NT2/D1 (cell line): ENCODE data around the gene EFTUD2.

Experiments
- SUZ12 ChIP-seq: IDR thresholded peaks from 2 replicates; pipeline ENCODE4 v1.6.1; 2011; ENCODE audit not compliant: insufficient read length, insufficient read depth; ENCODE audit errors: extremely low read depth
- YY1 ChIP-seq: IDR thresholded peaks from 2 replicates; pipeline ENCODE4 v1.6.1; 2011; ENCODE audit not compliant: insufficient read length, insufficient read depth
- ZNF274 ChIP-seq: IDR thresholded peaks from 2 replicates; pipeline ENCODE4 v1.6.1; 2011; ENCODE audit warnings: mild to moderate bottlenecking, low read depth, low read length

GRCh38 chr17:44881145-44881544 lies 18.1 kb downstream of the EFTUD2 start:
- TF ChIP-seq ZNF274 (no peak), SUZ12 (no peak), YY1 (no peak)
